SK-N-DZ (cell line): ENCODE measurements around the gene PGBD2.
"Not testable (repeated sequence)": the region's sequence is repeated elsewhere in the genome, so short reads cannot be mapped to it uniquely, and the experiment has no call there.

ENCODE experiments used
- DNase-seq: peaks from one replicate; pipeline ENCODE4 v3.0.0-alpha.2; 2015; ENCODE audit warnings: low spot score
- small RNA-seq, 2 experiments: library from RNA; depleted of rRNA; stranded (forward); fragments of <200 nt; gene quantifications; one replicate each; pipeline ENCODE3, GENCODE V24; 2014

The PGBD2 gene

GRCh38 chr1:248926401-248927182 is 20.6 kb downstream of the PGBD2 start:
- no peak for DNase-seq

GRCh38 chr1:248927283-248927682 is 21.2 kb downstream of the PGBD2 start:
- DNase-seq, result not testable (repeated sequence)

- not testable (repeated sequence) for DNase-seq
Observed at GRCh38 chr1:248928122-248928521, 22.1 kb downstream of the PGBD2 start.

- DNase-seq, result not testable (repeated sequence)
Observed at GRCh38 chr1:248930037-248930436, 24.0 kb downstream of the PGBD2 start.

- DNase-seq, result not testable (repeated sequence)
Observed at GRCh38 chr1:248938173-248938809, 32.3 kb downstream of the PGBD2 start.

- DNase-seq, result not testable (repeated sequence)
Observed at GRCh38 chr1:248944134-248944999, 38.3 kb downstream of the PGBD2 start.

GRCh38 chr1:248945000-248945423 is 39.0 kb downstream of the PGBD2 start:
- not testable (repeated sequence) for DNase-seq

GRCh38 chr1:248945453-248945852 is 39.4 kb downstream of the PGBD2 start:
- not testable (repeated sequence) for DNase-seq

- not testable (repeated sequence) for DNase-seq
Observed at GRCh38 chr1:248945856-248946416, 39.9 kb downstream of the PGBD2 start.

Small RNAs within 50 kb of the gene (small RNA-seq; reads per million reads assigned to genes)
- gene RNU6-1205P, result 0 reads per million in 2 experiments
